ENCODE data around the gene MFSD6. TPM values are rescaled to one million over a fixed set of nuclear protein-coding genes. Genes with fewer than 3 reads are reported as not detected.

MFSD6 gene
- total and polyA plus RNA-seq, 2 of the 8 experiments (the other 6 are each of a cell fraction or from before 2014, with no cell fraction given) = 1.8 to 5.1 TPM

DNA sequence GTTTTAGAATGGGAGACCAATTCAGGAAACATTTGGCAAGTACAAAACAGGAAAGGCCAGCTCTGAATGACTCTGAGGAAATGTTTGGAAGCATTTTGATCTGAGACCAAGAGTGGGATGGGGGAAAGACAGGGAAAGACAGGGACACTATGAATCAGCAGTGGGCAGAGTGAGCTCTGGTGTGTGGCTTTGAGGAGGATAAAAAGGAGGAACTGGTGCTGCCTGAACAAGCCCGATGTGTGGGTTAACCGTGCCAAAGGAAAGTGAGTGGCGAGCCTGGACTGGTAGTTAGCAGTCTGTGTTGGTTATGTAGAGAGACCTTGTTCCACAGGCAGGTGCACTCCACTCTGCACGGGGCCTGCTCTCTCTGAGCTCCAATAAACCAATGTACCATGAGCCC is 5.3 kb downstream of the MFSD6 start (continued):
- TF ChIP-seq TAF7 (optimal IDR thresholded peaks at IDR 0.05; ENCODE audit: borderline replicate concordance, low read depth, low read length) (no peak), RXRA (IDR thresholded peaks at IDR 0.05; ENCODE audit: insufficient read depth, low read depth, low read length) (no peak), SP1 (IDR thresholded peaks at IDR 0.05; ENCODE audit: low read depth, low read length) (no peak), GABPA (IDR thresholded peaks at IDR 0.05; ENCODE audit: borderline replicate concordance, insufficient read depth, low read length) (no peak)
